KMS-11 (cell line): ENCODE data around the gene CDC42BPB.

Experiments used
- H2AFZ ChIP-seq: fragments of 200-600 bp; sonication (generic); 2 replicates; pipeline ENCODE4 v1.6.1; 2016; ENCODE audit warnings: antibody characterized with exemption, mixed run types, low read depth
- H3K27ac ChIP-seq: fragments of 200-600 bp; sonication (generic); 2 replicates; pipeline ENCODE4 v1.6.1; 2016; ENCODE audit warnings: mild to moderate bottlenecking, mixed run types
- H3K27me3 ChIP-seq: fragments of 200-600 bp; sonication (generic); 2 replicates; pipeline ENCODE4 v1.6.1; 2017; ENCODE audit warnings: mild to moderate bottlenecking, low read depth, mixed run types, moderate library complexity; ENCODE audit not compliant: insufficient read depth
- H3K36me3 ChIP-seq: fragments of 200-600 bp; sonication (generic); 2 replicates; pipeline ENCODE4 v1.6.1; 2017; ENCODE audit warnings: mild to moderate bottlenecking, mixed run types; ENCODE audit not compliant: insufficient read depth
- H3K4me1 ChIP-seq: fragments of 200-600 bp; sonication (generic); 2 replicates; pipeline ENCODE4 v1.6.1; 2016; ENCODE audit warnings: mild to moderate bottlenecking, low read depth, mixed run types; ENCODE audit not compliant: poor library complexity, severe bottlenecking
- H3K4me2 ChIP-seq: fragments of 200-600 bp; sonication (generic); 2 replicates; pipeline ENCODE4 v1.7.0; 2016; ENCODE audit warnings: mild to moderate bottlenecking, mixed run types
- H3K4me3 ChIP-seq: fragments of 200-600 bp; sonication (generic); IDR thresholded peaks from 2 replicates; pipeline ENCODE4 v1.6.1; 2017; ENCODE audit warnings: low read depth, low read length, mixed read lengths; ENCODE audit not compliant: insufficient read depth
- H3K79me2 ChIP-seq: fragments of 200-600 bp; sonication (generic); 2 replicates; pipeline ENCODE4 v1.6.1; 2016; ENCODE audit warnings: low read depth, mixed run types; ENCODE audit not compliant: insufficient read depth
- H3K9ac ChIP-seq: fragments of 200-600 bp; sonication (generic); 2 replicates; pipeline ENCODE4 v1.6.1; 2016; ENCODE audit warnings: mild to moderate bottlenecking, mixed run types
- H4K20me1 ChIP-seq: fragments of 200-600 bp; sonication (generic); 2 replicates; pipeline ENCODE4 v1.6.1; 2016; ENCODE audit warnings: mild to moderate bottlenecking, mixed run types; ENCODE audit not compliant: insufficient read depth
- TF ChIP-seq, protein P1 (sequence below): fragments of 200-600 bp; sonication (generic); conservative IDR thresholded peaks from 2 replicates; pipeline ENCODE4 v1.6.1; 2017; ENCODE audit warnings: low read depth, mild to moderate bottlenecking, antibody characterized with exemption, low read length, moderate library complexity, mixed read lengths

CDC42BPB gene

DNA sequence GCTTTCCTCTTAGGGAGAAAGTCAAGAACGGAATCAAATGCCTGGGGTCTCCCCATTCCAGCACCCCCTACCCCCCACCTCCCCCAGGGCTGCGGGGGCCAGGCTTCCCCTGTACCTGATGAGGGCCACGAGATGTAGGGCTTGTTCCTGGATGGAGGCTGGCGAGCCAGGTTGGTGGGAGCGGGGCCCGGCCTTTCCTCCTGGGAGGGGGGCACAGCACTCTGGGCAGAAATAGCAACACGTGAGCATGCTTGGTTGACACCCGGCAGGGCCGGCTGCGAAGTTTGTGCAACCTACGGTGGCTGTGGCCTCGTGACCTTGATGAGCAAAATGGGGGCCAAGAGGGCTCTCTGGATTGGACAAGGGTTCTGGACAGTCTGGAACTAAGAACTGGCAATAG is 119.2 kb downstream of the CDC42BPB start:
- H3K36me3 ChIP-seq = no peaks in the 10 kb centered on the region

DNA sequence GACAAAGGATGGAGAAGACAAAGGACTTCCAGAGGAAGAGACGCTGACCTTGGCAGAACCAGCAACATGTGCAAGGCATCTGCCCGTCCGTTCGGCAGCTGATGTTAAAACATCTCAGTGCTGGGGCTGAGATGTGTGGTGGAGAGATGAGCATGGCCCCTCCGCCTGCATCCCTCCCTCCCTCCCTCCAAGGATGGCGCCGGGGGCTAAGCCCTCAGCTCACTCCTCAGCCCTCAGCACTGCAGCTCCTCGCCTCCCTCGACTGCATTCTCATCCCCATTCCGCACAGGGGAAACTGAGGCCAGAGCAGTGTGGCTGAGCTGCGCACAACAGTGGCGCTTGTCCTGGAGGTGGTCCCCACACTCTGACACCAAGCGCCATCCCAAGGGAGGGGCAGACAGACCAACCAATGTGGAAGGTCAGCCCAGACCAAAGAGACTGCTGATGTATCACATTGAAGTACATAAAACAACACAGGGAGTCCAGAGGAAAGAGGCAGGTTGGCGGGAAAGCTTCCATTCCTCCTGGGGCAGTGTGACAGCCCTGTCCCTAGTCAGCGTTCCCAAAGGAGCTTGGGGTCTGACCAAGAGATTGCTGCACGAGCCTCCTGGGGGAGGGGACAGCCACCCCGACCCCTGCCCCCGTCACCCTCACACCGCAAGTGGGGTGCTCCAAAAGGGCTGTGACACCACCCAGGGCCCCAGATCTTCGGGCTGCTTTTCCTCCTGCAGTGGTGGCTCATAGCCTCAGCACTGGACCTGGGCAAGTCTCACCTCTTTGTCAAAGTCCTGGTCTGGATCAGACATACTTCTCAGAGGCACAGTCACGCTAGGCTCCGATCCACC is 119.8 kb downstream of the CDC42BPB start:
- H2AFZ ChIP-seq = no peak overlapping the region
- H3K9ac ChIP-seq = no peak overlapping the region
- H3K79me2 ChIP-seq = no peaks in the 10 kb centered on the region
- H3K27me3 ChIP-seq = no peaks in the 10 kb centered on the region
- TF ChIP-seq, protein P1, sequence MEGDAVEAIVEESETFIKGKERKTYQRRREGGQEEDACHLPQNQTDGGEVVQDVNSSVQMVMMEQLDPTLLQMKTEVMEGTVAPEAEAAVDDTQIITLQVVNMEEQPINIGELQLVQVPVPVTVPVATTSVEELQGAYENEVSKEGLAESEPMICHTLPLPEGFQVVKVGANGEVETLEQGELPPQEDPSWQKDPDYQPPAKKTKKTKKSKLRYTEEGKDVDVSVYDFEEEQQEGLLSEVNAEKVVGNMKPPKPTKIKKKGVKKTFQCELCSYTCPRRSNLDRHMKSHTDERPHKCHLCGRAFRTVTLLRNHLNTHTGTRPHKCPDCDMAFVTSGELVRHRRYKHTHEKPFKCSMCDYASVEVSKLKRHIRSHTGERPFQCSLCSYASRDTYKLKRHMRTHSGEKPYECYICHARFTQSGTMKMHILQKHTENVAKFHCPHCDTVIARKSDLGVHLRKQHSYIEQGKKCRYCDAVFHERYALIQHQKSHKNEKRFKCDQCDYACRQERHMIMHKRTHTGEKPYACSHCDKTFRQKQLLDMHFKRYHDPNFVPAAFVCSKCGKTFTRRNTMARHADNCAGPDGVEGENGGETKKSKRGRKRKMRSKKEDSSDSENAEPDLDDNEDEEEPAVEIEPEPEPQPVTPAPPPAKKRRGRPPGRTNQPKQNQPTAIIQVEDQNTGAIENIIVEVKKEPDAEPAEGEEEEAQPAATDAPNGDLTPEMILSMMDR = no peak
- no peaks in the 10 kb centered on the region for H3K4me1 ChIP-seq
- H4K20me1 ChIP-seq = no peaks in the 10 kb centered on the region
- H3K4me2 ChIP-seq = no peak overlapping the region
- no peak overlapping the region for H3K27ac ChIP-seq
- H3K4me3 ChIP-seq = no peak overlapping the region
- no peaks in the 10 kb centered on the region for H3K36me3 ChIP-seq

More for the DNA sequence above, 119.2 kb downstream of the CDC42BPB start:
- H2AFZ ChIP-seq = no peak overlapping the region
- H3K9ac ChIP-seq = no peak overlapping the region
- H3K27ac ChIP-seq = no peak overlapping the region
- H3K27me3 ChIP-seq = no peaks in the 10 kb centered on the region
- H3K4me1 ChIP-seq = no peaks in the 10 kb centered on the region
- no peaks in the 10 kb centered on the region for H3K79me2 ChIP-seq
- H4K20me1 ChIP-seq = no peaks in the 10 kb centered on the region
- no peak overlapping the region for H3K4me2 ChIP-seq
- H3K4me3 ChIP-seq = no peak overlapping the region
- TF ChIP-seq, protein P1 = no peak

DNA sequence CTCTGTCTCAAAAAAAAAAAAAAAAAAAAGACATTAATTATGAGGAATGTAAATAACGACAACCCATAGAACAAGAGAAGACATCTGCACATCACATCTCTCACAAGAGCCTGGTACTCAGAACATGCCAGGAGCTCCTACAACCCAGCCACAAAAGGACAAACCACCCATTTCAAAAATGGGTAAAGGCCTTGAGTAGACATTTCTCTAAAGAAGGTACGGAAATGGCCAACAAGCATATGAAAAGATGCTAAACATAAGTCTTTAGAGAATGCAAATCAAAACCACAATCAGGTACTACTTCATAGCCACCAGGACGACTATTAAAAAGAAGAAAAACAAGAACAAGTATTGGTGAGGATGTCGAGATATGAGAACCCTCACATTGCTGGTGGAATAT is 121.6 kb downstream of the CDC42BPB start:
- no peak overlapping the region for H3K27ac ChIP-seq
- H3K79me2 ChIP-seq = no peaks in the 10 kb centered on the region
- H3K4me2 ChIP-seq = no peak overlapping the region
- no peak overlapping the region for H3K4me3 ChIP-seq
- no peak overlapping the region for H2AFZ ChIP-seq
- no peaks in the 10 kb centered on the region for H4K20me1 ChIP-seq
- TF ChIP-seq, protein P1 = no peak
- no peak overlapping the region for H3K9ac ChIP-seq
- no peaks in the 10 kb centered on the region for H3K27me3 ChIP-seq
- H3K36me3 ChIP-seq = no peaks in the 10 kb centered on the region
- H3K4me1 ChIP-seq = no peaks in the 10 kb centered on the region

DNA sequence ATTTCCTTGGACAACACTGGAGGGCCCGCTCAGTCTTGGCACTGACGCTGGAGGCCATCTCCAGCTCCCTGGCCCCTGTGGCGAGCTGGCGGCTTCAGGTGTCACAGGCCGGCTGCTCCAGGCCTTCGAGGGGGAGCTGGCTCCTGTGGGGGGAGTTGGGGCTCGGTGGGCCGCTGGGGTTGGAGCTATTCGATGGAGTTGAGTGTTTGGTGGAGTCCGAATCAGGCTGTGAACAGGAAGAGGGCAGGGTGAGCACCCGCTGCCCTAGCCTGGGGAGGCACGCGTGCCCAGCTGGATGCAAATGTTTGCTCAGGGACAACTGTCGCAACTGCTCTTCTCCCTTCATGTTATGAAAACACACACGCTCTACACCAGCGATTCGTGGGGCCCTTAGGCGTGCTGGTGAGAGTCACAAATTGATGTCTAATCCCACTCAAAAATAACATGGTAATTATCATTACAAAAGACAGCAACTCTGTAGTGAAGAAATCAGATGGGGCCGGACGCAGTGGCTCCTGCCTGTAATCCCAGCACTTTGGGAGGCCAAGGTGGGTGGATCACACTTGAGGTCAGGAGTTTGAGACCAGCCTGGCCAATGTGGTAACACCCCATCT is 123.6 kb downstream of the CDC42BPB start:
- Histone ChIP-seq H2AFZ (no peak overlapping the region), H3K27ac (no peak overlapping the region), H3K36me3 (no peaks in the 10 kb centered on the region), H3K79me2 (no peaks in the 10 kb centered on the region), H3K4me3 (no peak overlapping the region), H3K4me1 (no peaks in the 10 kb centered on the region), H3K27me3 (no peaks in the 10 kb centered on the region), H3K9ac (no peak overlapping the region), H4K20me1 (no peaks in the 10 kb centered on the region), H3K4me2 (no peak overlapping the region)
- TF ChIP-seq, protein P1 = no peak
